ENCODE measurements around the gene MORC1. TPM values are rescaled to one million over a fixed set of nuclear protein-coding genes. Genes with fewer than 3 reads are reported as not detected.

The MORC1 gene
- total RNA-seq, 2 donors from 2014 or later = not detected

- Histone ChIP-seq H3K27me3 (no peaks in the 10 kb centered on the region), H3K27ac (no peak overlapping the region), H3K9me3 (no peaks in the 10 kb centered on the region), H3K36me3 (no peaks in the 10 kb centered on the region), H3K4me1 (no peaks in the 10 kb centered on the region), H3K4me3 (no peak overlapping the region)
- no peak for TF ChIP-seq CTCF (IDR thresholded peaks at IDR 0.05)
- DNase-seq (ENCODE audit: low spot score) = no peak
Measured at GRCh38 chr3:108970561-108970960, 147.4 kb downstream of the MORC1 start.

- no peak for TF ChIP-seq CTCF (IDR thresholded peaks at IDR 0.05)
- H3K27me3 ChIP-seq = no peaks in the 10 kb centered on the region
- no peak overlapping the region for H3K27ac ChIP-seq
- no peak overlapping the region for H3K4me3 ChIP-seq
- H3K4me1 ChIP-seq = no peaks in the 10 kb centered on the region
- H3K9me3 ChIP-seq = no peaks in the 10 kb centered on the region
- H3K36me3 ChIP-seq = no peaks in the 10 kb centered on the region
- no peak for DNase-seq (ENCODE audit: low spot score)
Measured at GRCh38 chr3:108966773-108967172, 151.2 kb downstream of the MORC1 start.

GRCh38 chr3:108959017-108959416, 158.9 kb downstream of the MORC1 start:
- Histone ChIP-seq H3K4me1 (no peaks in the 10 kb centered on the region), H3K27me3 (no peaks in the 10 kb centered on the region), H3K4me3 (no peak overlapping the region), H3K36me3 (no peaks in the 10 kb centered on the region), H3K27ac (no peak overlapping the region), H3K9me3 (no peaks in the 10 kb centered on the region)
- no peak for DNase-seq (ENCODE audit: low spot score)
- no peak for TF ChIP-seq CTCF (IDR thresholded peaks at IDR 0.05)

GRCh38 chr3:108953700-108954099, 164.2 kb downstream of the MORC1 start, which contains the start of gene GUCA1C:
TSS of gene GUCA1C (minus strand) at chr3:108953879. CDS start at chr3:108953762, 117 bp downstream.
- Histone ChIP-seq H3K27ac (no peak within 1 kb of the TSS), H3K4me1 (no peaks in the 10 kb centered on the region), H3K27me3 (no peaks in the 10 kb centered on the region), H3K36me3 (no peaks in the 10 kb centered on the region), H3K9me3 (no peaks in the 10 kb centered on the region), H3K4me3 (no peak within 1 kb of the TSS)
- DNase-seq (ENCODE audit: low spot score) = no peak
- no peak for TF ChIP-seq CTCF (IDR thresholded peaks at IDR 0.05)

- TF ChIP-seq CTCF (IDR thresholded peaks at IDR 0.05) = no peak
- Histone ChIP-seq H3K4me3 (no peak overlapping the region), H3K4me1 (no peaks in the 10 kb centered on the region), H3K27me3 (no peaks in the 10 kb centered on the region), H3K27ac (no peak overlapping the region), H3K9me3 (no peaks in the 10 kb centered on the region), H3K36me3 (no peaks in the 10 kb centered on the region)
- DNase-seq (ENCODE audit: low spot score) = no peak
Measured at GRCh38 chr3:108953210-108953609, 164.7 kb downstream of the MORC1 start.

GRCh38 chr3:108951820-108952501, 166.0 kb downstream of the MORC1 start:
- TF ChIP-seq CTCF (IDR thresholded peaks at IDR 0.05) = no peak
- H3K36me3 ChIP-seq = no peaks in the 10 kb centered on the region
- DNase-seq (ENCODE audit: low spot score) = no peak
- no peaks in the 10 kb centered on the region for H3K4me1 ChIP-seq
- H3K27ac ChIP-seq = no peak overlapping the region
- H3K4me3 ChIP-seq = no peak overlapping the region
- H3K9me3 ChIP-seq = no peaks in the 10 kb centered on the region
- H3K27me3 ChIP-seq = no peaks in the 10 kb centered on the region

Data from right atrium auricular region (tissue), 2 donors.